GM21515 (cell line): ENCODE measurements around the gene SYNGR2.
"Not testable (repeated sequence)": the region's sequence is repeated elsewhere in the genome, so short reads cannot be mapped to it uniquely, and the experiment has no call there.

ENCODE experiments used
- ATAC-seq: cut with Tn5 transposase; IDR thresholded peaks from one replicate; pipeline ENCODE4 v1.9.1; 2021; ENCODE audit not compliant: unreplicated experiment

Gene SYNGR2

DNA sequence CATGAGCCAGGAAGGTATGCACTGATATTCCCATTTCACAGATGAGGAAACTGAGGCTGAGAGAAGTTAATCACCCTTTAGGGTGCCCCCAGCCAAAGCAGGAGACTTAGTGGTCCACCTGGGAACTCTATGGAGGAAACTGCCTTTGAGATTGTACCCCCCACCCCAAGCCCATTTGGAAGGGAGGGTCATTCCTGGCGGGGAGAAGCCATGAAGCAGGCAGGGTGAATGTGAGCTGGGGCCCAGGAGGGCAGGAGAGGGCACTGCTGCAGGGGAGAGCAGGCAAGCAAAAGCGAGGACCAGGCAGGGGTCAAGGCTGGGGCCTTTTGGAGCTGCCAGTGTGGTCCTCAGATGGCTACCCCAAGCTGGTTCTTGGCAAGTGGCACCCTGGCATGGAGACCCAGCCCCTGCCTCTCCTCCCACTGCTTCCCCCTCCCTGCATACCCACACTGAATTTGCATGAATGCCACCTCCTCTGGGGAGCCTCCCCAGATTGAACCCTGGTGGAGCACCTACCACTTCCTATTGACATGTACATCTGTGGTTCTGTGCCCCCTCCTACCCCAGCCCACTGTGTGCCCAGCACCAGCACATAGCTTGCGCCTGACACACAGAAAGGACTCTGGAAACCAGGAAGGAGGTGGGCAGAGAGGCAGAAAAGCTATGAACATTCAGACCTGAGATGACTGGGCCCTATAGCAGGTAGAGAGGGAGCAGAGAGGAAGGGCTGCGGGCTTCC is 38.9 kb upstream of the SYNGR2 start:
- no peak for ATAC-seq

DNA sequence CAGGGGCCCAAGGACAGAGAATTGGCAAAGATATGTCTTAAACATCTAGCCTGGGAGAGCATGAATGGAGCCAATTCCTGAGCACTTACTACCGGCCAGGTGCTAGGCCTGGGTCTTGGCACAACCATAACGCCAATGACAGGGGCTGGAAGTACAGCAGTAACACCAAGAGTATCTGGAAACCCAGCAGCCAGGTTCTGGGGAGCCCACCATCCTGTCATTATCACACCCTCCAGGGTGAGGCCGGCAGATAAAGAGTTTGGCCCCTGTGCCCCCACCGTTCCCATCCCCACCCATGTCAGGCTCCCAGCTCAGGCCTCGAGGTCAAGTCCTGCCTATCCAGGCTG is 38.3 kb upstream of the SYNGR2 start:
- no peak for ATAC-seq

DNA sequence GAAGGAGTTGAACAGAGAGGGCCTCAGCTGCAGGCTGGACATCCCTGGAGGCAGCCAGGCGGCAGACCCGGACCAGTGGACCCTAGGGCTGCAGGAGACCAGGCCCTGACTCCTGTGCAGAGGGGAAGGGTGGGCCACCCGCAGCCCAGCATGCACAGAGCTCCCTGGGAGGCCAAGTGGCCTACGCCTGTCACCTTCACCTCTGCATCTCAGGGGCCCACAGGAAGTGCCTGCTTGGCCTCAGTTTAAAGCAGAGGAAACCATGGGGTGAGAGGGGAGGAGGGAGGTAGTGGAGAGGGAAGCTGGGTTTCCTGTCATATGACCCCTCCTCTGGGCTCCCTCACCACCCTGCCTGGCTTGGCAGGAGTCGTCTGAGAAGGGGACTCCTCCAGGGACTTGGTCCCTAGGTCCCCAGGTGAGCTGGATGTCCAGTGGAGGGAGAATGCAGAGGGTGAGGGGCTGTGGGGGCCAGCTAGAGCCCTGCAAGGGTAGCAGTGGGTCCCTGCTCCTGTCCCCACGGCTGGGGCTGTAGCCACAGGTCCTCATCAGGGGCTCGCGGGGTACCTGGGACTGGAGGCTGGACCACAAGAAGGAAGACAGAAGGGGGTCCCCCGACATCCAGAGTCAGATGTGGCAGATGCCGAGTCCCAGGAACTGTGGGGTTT is 37.8 kb upstream of the SYNGR2 start, which contains the start of gene TMC8:
TSS of gene TMC8 (plus strand) at position 335 of the 665 bp plus-strand sequence. CDS start 818 bp downstream, outside the sequence.
- peak; percentile 23 for ATAC-seq

DNA sequence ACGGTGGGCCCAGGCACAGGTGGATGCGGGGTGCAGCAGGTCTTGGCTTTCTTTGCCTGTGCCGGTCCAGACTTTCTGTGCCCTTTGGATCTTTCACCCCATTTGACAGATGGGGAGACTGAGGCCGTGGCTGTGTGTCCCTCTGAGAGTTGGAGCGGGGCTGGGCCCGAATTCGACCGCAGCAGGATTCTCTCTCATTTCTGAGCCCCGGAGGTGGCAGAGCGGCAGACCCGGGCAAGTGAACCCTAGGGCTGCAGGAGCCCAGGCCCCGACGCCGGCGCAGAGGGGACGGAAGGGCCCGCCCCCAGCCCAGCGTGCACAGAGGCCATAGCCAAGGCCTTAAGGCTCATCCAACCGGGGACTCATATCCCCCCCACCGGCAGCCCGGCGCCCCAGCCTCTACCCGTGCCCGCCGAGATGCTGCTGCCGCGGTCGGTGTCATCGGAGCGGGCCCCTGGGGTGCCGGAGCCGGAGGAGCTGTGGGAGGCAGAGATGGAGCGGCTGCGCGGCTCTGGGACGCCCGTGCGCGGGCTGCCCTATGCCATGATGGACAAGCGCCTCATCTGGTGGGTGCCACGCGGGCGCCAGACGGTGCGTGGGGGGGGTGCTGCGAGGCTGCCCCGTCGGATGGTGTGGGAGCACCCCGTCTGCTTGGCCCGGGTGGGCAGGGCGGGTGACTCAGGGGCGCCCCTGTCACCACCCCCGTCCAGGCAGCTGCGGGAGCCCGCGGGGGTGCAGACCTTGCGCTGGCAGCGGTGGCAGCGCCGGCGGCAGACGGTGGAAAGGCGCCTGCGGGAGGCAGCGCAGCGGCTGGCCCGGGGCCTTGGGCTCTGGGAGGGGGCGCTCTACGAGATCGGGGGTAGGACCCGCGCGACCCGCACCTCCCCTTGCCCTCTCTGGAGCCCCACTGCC is 37.0 kb upstream of the SYNGR2 start:
- no peak for ATAC-seq

DNA sequence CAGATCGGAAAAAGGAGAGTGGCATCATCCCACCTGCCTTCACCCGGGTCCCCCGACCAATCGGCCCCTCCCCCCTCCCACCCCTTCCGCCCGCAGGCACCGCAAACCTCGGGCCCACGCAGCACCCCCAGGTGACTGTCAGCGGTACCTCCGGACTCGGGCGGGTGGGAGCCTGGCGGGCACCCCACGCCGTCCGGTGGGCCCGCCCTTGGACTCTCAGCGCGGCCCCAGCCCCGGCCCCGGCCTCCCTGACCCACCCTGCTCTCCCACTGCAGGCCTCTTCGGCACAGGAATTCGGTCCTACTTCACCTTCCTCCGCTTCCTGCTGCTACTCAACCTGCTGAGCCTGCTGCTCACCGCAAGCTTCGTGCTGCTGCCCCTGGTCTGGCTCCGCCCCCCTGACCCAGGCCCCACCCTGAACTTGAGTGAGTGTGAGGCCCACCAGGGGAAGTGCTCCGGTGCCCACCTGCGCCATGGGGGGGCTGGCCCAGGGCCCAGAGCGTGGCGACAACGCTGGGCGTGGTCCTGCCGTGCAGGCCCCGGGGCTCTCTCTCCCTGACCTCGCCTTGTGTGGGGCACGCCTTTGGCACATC is 36.2 kb upstream of the SYNGR2 start:
- no peak for ATAC-seq

DNA sequence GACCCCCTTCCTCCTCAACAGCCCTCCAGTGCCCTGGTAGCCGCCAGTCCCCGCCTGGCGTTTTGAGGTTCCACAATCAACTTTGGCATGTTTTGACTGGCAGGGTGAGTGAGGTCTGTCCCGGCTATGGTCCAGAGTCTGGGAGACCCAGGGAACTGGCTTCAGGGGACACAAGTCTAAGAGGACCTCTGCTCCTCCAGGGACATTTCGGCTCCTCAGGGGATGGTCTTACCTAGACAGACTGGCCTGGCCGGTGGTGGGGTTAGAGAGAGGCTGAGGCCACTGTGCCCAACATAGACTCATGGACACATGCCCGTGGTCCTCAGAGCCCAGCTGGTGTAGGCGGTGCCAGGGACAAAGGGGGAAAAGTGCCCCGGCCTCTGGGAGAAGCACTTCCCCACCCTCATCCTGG is 35.6 kb upstream of the SYNGR2 start:
- no peak for ATAC-seq

DNA sequence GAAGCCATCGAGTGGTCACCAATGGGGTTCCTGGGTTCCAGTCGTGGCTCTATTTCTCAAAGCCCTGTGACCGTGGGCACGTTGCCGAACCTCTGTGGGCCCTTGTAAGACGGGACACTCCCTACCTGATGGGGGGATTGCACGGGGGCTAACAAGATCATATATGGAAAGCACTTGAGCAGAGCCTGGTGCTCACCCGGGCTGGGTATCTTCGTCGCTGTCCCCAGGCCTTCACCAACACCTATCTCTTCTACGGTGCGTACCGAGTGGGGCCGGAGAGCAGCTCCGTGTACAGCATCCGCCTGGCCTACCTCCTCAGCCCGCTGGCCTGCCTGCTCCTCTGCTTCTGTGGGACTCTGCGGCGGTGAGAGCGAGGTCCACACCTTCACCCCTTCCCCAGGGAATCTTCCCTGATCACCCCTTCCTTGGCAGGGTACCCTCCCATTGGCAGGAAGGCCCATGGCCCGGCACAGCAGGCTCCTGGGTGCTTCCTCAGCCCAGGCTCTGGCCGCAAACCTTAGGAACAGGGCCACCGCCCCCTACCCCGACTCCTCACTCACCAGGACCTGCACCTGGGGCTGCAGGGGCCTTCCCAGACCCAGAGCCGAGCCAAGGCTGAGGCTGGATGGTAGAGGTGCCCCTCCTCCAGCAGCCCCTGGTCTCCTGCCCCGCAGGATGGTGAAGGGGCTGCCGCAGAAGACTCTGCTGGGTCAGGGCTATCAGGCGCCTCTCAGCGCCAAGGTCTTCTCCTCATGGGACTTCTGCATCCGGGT is 35.0 kb upstream of the SYNGR2 start:
- no peak for ATAC-seq

DNA sequence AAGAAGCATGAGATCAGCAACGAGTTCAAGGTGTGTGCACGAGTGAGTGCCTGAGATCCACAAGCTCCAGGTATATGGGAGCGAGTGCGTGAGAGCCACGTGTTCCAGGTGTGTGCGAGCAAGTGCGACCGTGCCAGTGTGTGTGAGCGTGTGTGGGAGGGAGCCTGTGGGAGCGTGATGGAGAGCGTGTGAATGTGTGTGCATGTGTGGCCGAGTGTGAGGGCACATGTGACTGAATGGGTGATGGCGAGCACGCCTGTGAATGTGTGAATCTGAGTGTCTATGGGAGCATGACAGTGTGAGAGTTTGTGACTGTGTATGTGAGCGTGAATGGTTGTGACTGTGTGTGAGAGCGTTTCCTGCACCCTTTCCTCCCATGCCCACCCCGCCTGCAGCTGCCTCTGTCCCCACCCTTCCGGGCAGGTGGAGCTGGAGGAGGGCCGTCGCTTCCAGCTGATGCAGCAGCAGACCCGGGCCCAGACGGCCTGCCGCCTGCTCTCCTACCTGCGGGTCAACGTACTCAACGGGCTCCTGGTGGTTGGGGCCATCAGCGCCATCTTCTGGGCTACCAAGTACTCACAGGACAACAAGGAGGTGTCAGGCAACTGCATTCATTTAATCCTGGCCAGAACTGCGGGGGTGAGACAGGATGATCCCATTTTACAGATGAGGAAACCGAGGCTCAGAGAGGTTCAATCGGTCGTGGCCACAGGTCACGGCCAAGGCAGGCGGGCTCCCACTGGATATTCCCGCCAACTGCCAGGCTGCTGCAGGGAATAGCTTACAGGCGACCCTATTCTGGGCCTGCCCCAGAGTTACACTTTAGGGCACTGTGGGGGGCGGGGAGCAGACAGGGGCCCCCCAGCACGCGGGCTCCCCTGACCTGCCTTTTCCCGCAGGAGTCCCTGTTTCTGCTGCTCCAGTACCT is 34.1 kb upstream of the SYNGR2 start:
- ATAC-seq, result no peak

DNA sequence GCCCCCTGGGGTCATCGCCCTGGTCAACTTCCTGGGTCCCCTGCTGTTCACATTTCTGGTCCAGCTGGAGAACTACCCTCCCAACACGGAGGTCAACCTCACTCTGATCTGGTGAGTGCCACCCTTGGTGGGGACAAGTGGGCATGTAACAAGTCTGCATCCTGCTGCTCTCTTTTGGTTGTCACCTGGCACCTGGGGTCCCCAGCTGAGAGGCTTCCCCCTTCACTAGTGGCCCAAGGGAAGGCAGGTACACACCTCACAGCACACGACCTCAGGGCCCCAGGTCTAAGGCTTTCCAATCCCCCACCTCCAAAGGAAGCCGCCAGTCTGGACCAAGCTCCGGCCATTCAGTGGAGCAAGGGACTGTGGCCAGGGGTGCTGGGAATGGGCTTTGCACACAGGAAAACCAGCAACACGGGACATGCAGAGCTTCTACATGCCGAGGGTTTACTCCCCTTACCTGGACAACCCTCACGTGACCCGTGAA is 33.4 kb upstream of the SYNGR2 start:
- no peak for ATAC-seq

DNA sequence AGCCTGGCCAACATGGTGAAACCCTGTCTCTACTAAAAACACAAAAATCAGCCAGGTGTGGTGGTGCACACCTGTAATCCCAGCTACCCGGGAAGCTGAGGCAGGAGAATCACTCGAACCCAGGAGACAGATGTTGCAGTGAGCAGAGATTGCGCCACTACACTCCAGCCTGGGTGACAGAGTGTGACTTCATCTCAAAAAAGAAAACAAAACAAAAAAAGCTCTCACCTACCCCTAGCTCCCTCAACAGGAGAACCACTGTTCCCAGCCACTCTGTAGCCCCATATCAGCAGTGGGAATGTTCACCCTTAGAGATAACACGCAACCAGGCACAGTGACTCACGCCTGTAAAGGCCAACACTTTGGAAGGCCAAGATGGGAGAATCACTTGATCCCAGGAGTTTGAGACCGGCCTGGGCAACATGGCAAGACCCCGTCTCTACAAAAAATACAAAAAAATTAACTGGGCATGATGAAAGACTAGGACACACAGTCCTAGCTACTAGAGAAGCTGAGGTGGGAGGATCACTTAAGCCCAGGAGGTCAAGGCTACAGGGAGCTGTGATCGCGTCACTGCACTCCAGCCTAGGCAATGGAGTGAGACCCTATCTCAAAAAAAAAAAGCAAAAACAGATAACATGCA is 32.4 kb upstream of the SYNGR2 start:
- ATAC-seq, result no peak

DNA sequence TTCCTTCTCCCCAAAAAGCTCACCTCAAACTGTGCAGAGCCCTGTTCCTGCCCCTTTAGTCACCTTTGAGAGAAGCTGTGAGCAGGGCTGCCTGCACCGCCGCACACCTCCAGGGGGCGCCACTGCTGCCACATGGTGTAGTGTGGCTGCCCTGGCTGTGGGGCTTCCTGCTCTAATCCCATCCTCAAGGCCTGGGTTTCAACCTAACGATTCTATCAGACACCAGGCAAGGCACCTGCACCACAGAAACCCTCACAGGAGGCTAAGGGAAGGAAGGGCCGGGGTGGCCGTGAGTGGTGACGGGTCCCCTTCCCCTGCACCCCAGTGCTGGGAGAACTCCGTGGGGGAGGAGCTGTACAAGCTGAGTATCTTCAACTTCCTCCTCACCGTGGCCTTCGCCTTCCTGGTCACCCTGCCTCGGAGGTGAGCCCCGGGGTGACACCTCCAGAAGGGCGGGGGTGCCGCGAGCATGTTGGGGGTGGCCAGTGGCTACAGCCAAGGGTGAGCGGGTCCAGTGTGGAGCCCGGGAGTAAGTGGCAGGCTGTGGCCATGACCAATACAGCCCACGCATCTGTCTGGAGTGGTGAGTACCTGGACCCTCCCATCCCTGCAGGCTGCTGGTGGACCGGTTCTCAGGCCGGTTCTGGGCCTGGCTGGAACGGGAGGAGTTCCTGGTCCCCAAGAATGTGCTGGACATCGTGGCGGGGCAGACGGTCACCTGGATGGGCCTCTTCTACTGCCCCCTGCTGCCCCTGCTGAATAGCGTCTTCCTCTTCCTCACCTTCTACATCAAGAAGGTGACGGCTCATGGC is 30.8 kb upstream of the SYNGR2 start:
- ATAC-seq, result no peak

DNA sequence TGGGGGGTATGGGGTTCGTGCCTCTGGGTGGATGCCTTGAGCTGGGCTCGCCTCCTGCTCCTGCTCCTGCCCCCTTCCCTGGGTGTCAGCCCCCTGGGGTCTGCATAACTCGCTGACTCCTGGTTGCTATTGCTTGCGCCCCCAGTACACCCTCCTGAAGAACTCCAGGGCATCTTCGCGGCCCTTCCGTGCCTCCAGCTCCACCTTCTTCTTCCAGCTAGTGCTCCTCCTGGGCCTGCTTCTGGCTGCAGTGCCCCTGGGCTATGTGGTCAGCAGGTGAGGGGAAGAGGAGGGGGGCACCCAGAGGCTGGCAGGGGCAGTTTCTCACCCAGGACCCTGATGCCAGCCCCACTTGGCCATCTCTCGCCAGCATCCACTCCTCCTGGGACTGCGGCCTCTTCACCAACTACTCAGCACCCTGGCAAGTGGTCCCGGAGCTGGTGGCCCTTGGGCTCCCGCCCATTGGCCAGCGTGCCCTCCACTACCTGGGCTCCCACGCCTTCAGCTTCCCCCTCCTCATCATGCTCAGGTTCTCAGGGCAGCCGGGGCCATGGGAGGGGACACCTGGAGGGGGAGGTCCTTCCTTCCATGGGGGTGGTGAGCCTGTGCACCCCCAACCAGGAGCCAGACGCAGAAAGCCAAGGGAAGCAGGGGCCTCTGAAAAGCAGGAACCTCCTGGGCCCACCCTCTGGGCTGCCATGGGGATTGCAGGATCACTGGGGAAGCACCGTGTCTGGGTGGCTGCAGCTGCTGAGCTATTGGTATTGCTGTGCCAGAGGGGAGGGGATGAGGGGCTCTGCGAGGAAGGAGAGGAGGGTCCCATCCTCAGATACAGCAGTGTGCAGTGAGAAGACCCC is 29.9 kb upstream of the SYNGR2 start:
- no peak for ATAC-seq

DNA sequence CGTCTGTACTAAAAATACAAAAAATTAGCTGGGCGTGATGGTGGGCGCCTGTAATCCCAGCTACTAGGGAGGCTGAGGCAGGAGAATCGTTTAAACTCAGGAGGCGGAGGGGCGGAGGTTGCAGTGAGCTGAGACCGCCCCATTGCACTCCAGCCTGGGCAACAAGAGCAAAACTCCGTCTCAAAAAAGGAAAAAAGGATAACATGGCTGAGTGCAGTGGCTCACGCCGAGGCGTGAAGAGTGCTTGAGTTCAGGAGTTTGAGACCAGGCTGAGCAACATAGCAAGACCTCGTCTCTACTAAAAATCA is 28.6 kb upstream of the SYNGR2 start:
- ATAC-seq, result not testable (repeated sequence)

DNA sequence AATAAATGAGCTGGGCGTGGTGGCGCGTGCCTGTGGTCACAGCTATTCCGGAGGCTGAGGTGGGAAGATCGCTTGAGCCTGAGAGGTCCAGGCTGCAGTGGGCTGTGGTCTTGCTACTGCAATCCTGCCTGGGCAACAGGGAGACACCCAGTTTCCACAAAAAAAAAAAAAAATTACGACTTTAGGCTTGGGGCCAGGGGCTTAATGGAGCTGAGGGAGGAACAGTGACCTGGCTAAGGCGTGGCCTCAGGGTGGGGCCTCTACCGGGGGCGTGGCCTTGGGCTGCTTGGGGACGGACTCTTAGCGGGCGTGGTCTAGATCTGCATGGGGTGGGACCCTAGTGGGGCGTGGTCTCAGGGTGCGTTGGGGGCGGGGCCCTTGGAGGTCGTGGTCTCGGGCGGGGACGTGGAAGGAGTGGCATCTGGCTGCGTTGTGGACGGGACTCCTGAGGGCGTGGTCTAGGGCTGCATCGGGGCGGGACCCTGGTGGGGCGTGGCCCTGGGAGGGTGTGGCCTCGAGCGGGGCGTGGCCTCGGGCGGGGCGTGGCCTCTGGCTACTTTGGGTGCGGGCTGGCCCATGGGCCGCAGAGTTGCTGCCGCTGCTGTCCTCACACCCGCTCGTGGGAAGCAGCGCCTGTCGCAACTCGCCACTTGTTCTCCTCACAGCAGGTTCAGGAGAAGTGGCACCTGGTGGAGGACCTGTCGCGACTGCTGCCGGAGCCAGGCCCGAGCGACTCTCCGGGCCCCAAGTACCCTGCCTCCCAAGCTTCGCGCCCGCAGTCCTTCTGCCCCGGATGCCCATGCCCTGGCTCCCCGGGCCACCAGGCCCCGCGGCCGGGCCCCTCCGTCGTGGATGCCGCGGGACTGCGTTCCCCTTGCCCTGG is 28.0 kb upstream of the SYNGR2 start:
- ATAC-seq, result peak; percentile 65

DNA sequence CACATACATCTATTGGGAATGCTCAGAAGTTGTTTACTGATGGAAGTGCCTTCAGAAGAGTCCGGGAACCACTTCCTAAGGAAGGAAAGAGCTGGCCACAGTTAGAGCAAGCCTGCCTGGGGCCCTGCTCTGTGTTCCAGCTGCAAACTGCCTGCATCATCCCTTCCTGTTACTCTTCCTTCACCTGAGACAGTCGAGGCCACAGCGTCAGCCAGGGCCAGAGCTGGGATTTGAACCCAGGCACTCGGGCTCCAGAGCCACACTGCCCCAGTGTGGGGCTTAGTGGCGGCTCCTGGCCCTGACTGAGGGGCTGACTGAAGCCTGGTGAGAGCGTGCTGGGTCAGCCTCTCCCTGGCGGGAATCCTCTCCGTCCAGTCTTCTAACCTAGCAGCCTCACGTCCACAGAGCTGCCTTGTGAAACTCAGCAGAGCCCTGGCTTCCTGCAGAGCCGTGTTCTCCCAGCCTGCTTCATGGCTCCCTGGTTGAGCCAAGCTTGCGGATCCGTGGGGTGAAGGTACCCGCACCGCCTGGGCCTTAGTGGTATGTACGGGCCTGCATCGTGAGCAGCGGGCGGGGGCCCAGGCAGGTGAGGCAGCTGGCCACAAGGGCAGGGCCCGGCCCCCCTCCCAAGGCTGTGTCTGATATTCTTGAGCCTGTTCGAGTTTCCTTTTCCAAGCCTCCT is 26.8 kb upstream of the SYNGR2 start:
- no peak for ATAC-seq
